K562 (cell line): Measurements from ENCODE around the gene PSORS1C2.

ENCODE experiments used
- CCNT2 ChIP-seq: IDR thresholded peaks from 2 replicates; pipeline ENCODE4 v1.6.1; 2011; ENCODE audit warnings: borderline replicate concordance, low read depth, mild to moderate bottlenecking, moderate library complexity, mixed read lengths, low read length; ENCODE audit not compliant: insufficient read length; ENCODE audit errors: extremely low read depth
- CHD2 ChIP-seq: IDR thresholded peaks from 2 replicates; pipeline ENCODE4 v1.6.1; 2011; ENCODE audit warnings: low read depth, low read length
- E2F4 ChIP-seq: sonication (generic); formaldehyde crosslinking; IDR thresholded peaks from 2 replicates; pipeline ENCODE4 v1.8.0; 2022; ENCODE audit warnings: mild to moderate bottlenecking, low read depth, missing genetic modification reagents
- HNRNPH1 ChIP-seq: fragments of 200-400 bp; formaldehyde crosslinking; optimal IDR thresholded peaks from 2 replicates; pipeline ENCODE3; 2017; ENCODE audit warnings: low read depth, mild to moderate bottlenecking, low read length, moderate library complexity
- MAFG ChIP-seq: fragments of 450-650 bp; conservative IDR thresholded peaks from 2 replicates; pipeline ENCODE4 v1.6.1; 2016; ENCODE audit warnings: missing genetic modification characterization, missing compliant biosample characterization
- RREB1 ChIP-seq: fragments of 250-450 bp; sonication (Bioruptor Pico); IDR thresholded peaks from 2 replicates; pipeline ENCODE4 v1.4.0; 2020
- SIRT6 ChIP-seq: IDR thresholded peaks from one replicate; pipeline ENCODE4 v1.6.1; 2012; ENCODE audit warnings: low read depth, mild to moderate bottlenecking, control low read depth, inconsistent platforms, low read length, moderate library complexity
- ZNF133 ChIP-seq: fragments of 250-450 bp; sonication (Bioruptor Pico); IDR thresholded peaks from 2 replicates; pipeline ENCODE4 v1.4.0; 2020; ENCODE audit warnings: mild to moderate bottlenecking
- ZNF280B ChIP-seq: fragments of 250-450 bp; sonication (Bioruptor Pico); IDR thresholded peaks from 2 replicates; pipeline ENCODE4 v1.5.1; 2021; ENCODE audit warnings: mild to moderate bottlenecking
- ZNF444 ChIP-seq: fragments of 250-450 bp; sonication (Bioruptor Pico); IDR thresholded peaks from 2 replicates; pipeline ENCODE4 v1.4.0; 2020; ENCODE audit warnings: mild to moderate bottlenecking, moderate library complexity
- ZNF696 ChIP-seq: fragments of 250-450 bp; sonication (Bioruptor Pico); conservative IDR thresholded peaks from 2 replicates; pipeline ENCODE4 v1.4.0; 2020; ENCODE audit warnings: mild to moderate bottlenecking, moderate library complexity

- TF ChIP-seq ZNF133 (no peak), CHD2 (no peak), SIRT6 (no peak), E2F4 (no peak), CCNT2 (no peak), HNRNPH1 (no peak), ZNF696 (CRISPR knock-in tag) (no peak), MAFG (tag) (peak; percentile 97), ZNF444 (CRISPR knock-in tag) (no peak), ZNF280B (CRISPR knock-in tag) (no peak), RREB1 (CRISPR knock-in tag) (no peak)
These were observed 40.4 kb downstream of the PSORS1C2 start for GRCh38 chr6:31098449-31098938.
